HEK293 (cell line): ENCODE results near the gene ZNF543.

Source experiments
- KLF16 ChIP-seq: fragments of 450-650 bp; formaldehyde crosslinking; IDR thresholded peaks from 2 replicates; pipeline ENCODE4 v1.5.1; 2017; ENCODE audit warnings: missing biosample characterization, missing genetic modification characterization
- KLF8 ChIP-seq: fragments of 450-650 bp; formaldehyde crosslinking; IDR thresholded peaks from 2 replicates; pipeline ENCODE4 v1.5.1; 2016; ENCODE audit warnings: missing biosample characterization, missing genetic modification characterization
- ZBTB7A ChIP-seq: fragments of 450-650 bp; formaldehyde crosslinking; IDR thresholded peaks from 2 replicates; pipeline ENCODE4 v1.5.1; 2016; ENCODE audit warnings: low read depth, missing biosample characterization, missing genetic modification characterization
- ZNF140 ChIP-seq: fragments of 450-650 bp; formaldehyde crosslinking; IDR thresholded peaks from 2 replicates; pipeline ENCODE4 v1.5.1; 2016; ENCODE audit warnings: missing biosample characterization, missing genetic modification characterization
- ZNF146 ChIP-seq: fragments of 450-650 bp; formaldehyde crosslinking; IDR thresholded peaks from 2 replicates; pipeline ENCODE4 v1.5.1; 2016; ENCODE audit warnings: missing biosample characterization, missing genetic modification characterization
- ZNF19 ChIP-seq: fragments of 450-650 bp; formaldehyde crosslinking; IDR thresholded peaks from 2 replicates; pipeline ENCODE4; 2016; ENCODE audit warnings: missing biosample characterization, missing genetic modification characterization, low read depth
- ZNF24 ChIP-seq: fragments of 450-650 bp; formaldehyde crosslinking; IDR thresholded peaks from 2 replicates; pipeline ENCODE4 v1.5.1; 2016; ENCODE audit warnings: missing biosample characterization, missing genetic modification characterization
- ZNF248 ChIP-seq: fragments of 450-650 bp; formaldehyde crosslinking; IDR thresholded peaks from 2 replicates; pipeline ENCODE4 v1.5.1; 2017; ENCODE audit warnings: missing biosample characterization, missing genetic modification characterization
- ZNF266 ChIP-seq: fragments of 450-650 bp; formaldehyde crosslinking; IDR thresholded peaks from 2 replicates; pipeline ENCODE4 v1.5.1; 2016; ENCODE audit warnings: missing biosample characterization, missing genetic modification characterization, low read depth
- ZNF416 ChIP-seq: fragments of 450-650 bp; formaldehyde crosslinking; IDR thresholded peaks from 2 replicates; pipeline ENCODE4 v1.5.1; 2016; ENCODE audit warnings: missing biosample characterization, missing genetic modification characterization
- ZNF426 ChIP-seq: fragments of 450-650 bp; formaldehyde crosslinking; IDR thresholded peaks from 2 replicates; pipeline ENCODE4 v1.5.1; 2017; ENCODE audit warnings: missing biosample characterization, missing genetic modification characterization, mild to moderate bottlenecking, inconsistent platforms, moderate library complexity
- ZNF585B ChIP-seq: fragments of 450-650 bp; formaldehyde crosslinking; IDR thresholded peaks from 2 replicates; pipeline ENCODE4 v1.5.1; 2016; ENCODE audit warnings: missing biosample characterization, missing genetic modification characterization
- ZNF626 ChIP-seq: fragments of 450-650 bp; sonication (Bioruptor Pico); formaldehyde crosslinking; IDR thresholded peaks from 2 replicates; pipeline ENCODE4 v1.5.1; 2018; ENCODE audit warnings: missing biosample characterization, missing genetic modification characterization, inconsistent platforms
- ZNF677 ChIP-seq: fragments of 450-650 bp; IDR thresholded peaks from 2 replicates; pipeline ENCODE4 v1.5.0; 2018; ENCODE audit warnings: missing biosample characterization, mild to moderate bottlenecking, missing genetic modification characterization, moderate library complexity
- ZNF777 ChIP-seq: fragments of 450-650 bp; formaldehyde crosslinking; IDR thresholded peaks from 2 replicates; pipeline ENCODE4 v1.5.1; 2017; ENCODE audit warnings: missing biosample characterization, missing genetic modification characterization, borderline replicate concordance
- ZXDB ChIP-seq: fragments of 450-650 bp; formaldehyde crosslinking; IDR thresholded peaks from 2 replicates; pipeline ENCODE4 v1.5.1; 2016; ENCODE audit warnings: missing biosample characterization, missing genetic modification characterization
- TF ChIP-seq, protein P1 (sequence below): fragments of 450-650 bp; formaldehyde crosslinking; IDR thresholded peaks from 2 replicates; pipeline ENCODE4 v1.5.1; 2017; ENCODE audit warnings: missing biosample characterization, missing genetic modification characterization
- TF ChIP-seq, protein P2 (sequence below): fragments of 450-650 bp; formaldehyde crosslinking; IDR thresholded peaks from 2 replicates; pipeline ENCODE4 v1.5.1; 2016; ENCODE audit warnings: missing biosample characterization, missing genetic modification characterization
- TF ChIP-seq, protein P3 (sequence below): fragments of 450-650 bp; formaldehyde crosslinking; IDR thresholded peaks from 2 replicates; pipeline ENCODE4 v1.5.1; 2016; ENCODE audit warnings: missing biosample characterization, missing genetic modification characterization
- TF ChIP-seq, protein P4 (sequence below): fragments of 450-650 bp; formaldehyde crosslinking; IDR thresholded peaks from 2 replicates; pipeline ENCODE4 v1.5.1; 2016; ENCODE audit warnings: missing biosample characterization, missing genetic modification characterization
- TF ChIP-seq, protein P5 (sequence below): fragments of 450-650 bp; formaldehyde crosslinking; IDR thresholded peaks from 2 replicates; pipeline ENCODE4 v1.5.1; 2016; ENCODE audit warnings: missing biosample characterization, missing genetic modification characterization
- TF ChIP-seq, protein P6 (sequence below): fragments of 450-650 bp; formaldehyde crosslinking; IDR thresholded peaks from 2 replicates; pipeline ENCODE4 v1.5.1; 2016; ENCODE audit warnings: missing biosample characterization, missing genetic modification characterization
- TF ChIP-seq, protein P7 (sequence below): fragments of 450-650 bp; formaldehyde crosslinking; IDR thresholded peaks from 2 replicates; pipeline ENCODE4 v1.5.1; 2016; ENCODE audit warnings: missing biosample characterization, missing genetic modification characterization
- TF ChIP-seq, protein P8 (sequence below): fragments of 450-650 bp; formaldehyde crosslinking; IDR thresholded peaks from 2 replicates; pipeline ENCODE4 v1.5.1; 2017; ENCODE audit warnings: missing biosample characterization, missing genetic modification characterization

Gene ZNF543

DNA sequence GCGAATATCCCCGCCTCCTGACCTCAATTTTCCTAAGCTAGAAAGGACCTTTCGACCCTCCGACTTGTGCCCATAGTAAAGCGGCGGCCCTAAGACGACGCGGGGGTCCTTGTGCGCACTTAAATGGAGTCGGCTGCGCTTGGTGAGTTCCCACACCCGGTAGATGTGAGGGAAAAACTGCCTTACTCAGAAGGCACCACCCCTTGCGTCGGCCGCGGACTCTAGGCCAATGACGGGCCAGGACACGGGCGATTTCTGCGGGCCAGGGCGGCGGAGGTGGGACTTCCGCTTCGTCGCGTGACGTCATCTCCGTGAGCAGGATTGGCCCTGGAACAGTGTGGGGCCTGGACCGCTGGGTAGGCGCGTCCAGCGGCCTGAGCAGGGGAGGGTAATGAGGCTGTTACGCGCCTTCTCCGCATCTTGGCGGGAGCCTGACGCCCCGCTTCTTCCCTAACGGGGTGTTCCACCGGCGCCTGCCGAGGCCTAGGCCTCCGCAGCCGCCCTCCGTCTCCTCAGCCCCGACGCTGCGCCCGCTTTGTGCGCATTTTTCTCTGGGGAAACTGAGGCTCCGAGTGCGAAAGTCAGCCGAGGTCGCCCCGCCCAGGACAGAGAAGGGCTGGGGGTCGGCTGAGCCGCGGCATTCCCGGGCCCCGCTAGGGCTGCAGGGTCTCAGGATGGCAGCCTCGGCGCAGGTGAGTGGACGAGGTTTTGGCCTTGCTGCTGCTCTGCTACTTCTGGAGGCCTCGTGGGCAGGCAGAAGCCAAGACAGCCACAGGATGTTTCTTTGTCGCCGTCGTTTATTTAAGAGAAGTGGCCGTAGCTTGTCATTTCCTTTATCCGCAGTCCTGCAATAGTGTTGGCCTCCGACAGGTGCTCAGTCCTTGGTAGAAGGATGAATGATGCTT lies at the start of gene ZNF543 (continued):
- TF ChIP-seq, protein P1, sequence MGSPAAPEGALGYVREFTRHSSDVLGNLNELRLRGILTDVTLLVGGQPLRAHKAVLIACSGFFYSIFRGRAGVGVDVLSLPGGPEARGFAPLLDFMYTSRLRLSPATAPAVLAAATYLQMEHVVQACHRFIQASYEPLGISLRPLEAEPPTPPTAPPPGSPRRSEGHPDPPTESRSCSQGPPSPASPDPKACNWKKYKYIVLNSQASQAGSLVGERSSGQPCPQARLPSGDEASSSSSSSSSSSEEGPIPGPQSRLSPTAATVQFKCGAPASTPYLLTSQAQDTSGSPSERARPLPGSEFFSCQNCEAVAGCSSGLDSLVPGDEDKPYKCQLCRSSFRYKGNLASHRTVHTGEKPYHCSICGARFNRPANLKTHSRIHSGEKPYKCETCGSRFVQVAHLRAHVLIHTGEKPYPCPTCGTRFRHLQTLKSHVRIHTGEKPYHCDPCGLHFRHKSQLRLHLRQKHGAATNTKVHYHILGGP (tag by site-specific recombination), result no peak
- TF ChIP-seq ZNF777 (tag by site-specific recombination) (no peak), ZNF426 (no peak), ZBTB7A (tag by site-specific recombination) (no peak), ZXDB (tag by site-specific recombination) (peak; percentile 83), ZNF140 (tag by site-specific recombination) (no peak), KLF16 (tag by site-specific recombination) (no peak; the same call in 1 of the 2 replicates), KLF8 (tag by site-specific recombination) (peak; percentile 77), ZNF24 (no peak), ZNF266 (tag by site-specific recombination) (no peak), ZNF248 (tag by site-specific recombination) (no peak), ZNF677 (no peak), ZNF416 (tag by site-specific recombination) (no peak), ZNF585B (tag by site-specific recombination) (no peak), ZNF19 (tag by site-specific recombination) (no peak), ZNF626 (tag by site-specific recombination) (no peak), ZNF146 (tag by site-specific recombination) (no peak)
- TF ChIP-seq, protein P2, sequence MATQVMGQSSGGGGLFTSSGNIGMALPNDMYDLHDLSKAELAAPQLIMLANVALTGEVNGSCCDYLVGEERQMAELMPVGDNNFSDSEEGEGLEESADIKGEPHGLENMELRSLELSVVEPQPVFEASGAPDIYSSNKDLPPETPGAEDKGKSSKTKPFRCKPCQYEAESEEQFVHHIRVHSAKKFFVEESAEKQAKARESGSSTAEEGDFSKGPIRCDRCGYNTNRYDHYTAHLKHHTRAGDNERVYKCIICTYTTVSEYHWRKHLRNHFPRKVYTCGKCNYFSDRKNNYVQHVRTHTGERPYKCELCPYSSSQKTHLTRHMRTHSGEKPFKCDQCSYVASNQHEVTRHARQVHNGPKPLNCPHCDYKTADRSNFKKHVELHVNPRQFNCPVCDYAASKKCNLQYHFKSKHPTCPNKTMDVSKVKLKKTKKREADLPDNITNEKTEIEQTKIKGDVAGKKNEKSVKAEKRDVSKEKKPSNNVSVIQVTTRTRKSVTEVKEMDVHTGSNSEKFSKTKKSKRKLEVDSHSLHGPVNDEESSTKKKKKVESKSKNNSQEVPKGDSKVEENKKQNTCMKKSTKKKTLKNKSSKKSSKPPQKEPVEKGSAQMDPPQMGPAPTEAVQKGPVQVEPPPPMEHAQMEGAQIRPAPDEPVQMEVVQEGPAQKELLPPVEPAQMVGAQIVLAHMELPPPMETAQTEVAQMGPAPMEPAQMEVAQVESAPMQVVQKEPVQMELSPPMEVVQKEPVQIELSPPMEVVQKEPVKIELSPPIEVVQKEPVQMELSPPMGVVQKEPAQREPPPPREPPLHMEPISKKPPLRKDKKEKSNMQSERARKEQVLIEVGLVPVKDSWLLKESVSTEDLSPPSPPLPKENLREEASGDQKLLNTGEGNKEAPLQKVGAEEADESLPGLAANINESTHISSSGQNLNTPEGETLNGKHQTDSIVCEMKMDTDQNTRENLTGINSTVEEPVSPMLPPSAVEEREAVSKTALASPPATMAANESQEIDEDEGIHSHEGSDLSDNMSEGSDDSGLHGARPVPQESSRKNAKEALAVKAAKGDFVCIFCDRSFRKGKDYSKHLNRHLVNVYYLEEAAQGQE (tag by site-specific recombination), result no peak
- TF ChIP-seq, protein P3, sequence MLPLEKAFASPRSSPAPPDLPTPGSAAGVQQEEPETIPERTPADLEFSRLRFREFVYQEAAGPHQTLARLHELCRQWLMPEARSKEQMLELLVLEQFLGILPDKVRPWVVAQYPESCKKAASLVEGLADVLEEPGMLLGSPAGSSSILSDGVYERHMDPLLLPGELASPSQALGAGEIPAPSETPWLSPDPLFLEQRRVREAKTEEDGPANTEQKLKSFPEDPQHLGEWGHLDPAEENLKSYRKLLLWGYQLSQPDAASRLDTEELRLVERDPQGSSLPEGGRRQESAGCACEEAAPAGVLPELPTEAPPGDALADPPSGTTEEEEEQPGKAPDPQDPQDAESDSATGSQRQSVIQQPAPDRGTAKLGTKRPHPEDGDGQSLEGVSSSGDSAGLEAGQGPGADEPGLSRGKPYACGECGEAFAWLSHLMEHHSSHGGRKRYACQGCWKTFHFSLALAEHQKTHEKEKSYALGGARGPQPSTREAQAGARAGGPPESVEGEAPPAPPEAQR (tag by site-specific recombination), result no peak
- TF ChIP-seq, protein P4, sequence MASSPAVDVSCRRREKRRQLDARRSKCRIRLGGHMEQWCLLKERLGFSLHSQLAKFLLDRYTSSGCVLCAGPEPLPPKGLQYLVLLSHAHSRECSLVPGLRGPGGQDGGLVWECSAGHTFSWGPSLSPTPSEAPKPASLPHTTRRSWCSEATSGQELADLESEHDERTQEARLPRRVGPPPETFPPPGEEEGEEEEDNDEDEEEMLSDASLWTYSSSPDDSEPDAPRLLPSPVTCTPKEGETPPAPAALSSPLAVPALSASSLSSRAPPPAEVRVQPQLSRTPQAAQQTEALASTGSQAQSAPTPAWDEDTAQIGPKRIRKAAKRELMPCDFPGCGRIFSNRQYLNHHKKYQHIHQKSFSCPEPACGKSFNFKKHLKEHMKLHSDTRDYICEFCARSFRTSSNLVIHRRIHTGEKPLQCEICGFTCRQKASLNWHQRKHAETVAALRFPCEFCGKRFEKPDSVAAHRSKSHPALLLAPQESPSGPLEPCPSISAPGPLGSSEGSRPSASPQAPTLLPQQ, result peak; percentile 68
- TF ChIP-seq, protein P5, sequence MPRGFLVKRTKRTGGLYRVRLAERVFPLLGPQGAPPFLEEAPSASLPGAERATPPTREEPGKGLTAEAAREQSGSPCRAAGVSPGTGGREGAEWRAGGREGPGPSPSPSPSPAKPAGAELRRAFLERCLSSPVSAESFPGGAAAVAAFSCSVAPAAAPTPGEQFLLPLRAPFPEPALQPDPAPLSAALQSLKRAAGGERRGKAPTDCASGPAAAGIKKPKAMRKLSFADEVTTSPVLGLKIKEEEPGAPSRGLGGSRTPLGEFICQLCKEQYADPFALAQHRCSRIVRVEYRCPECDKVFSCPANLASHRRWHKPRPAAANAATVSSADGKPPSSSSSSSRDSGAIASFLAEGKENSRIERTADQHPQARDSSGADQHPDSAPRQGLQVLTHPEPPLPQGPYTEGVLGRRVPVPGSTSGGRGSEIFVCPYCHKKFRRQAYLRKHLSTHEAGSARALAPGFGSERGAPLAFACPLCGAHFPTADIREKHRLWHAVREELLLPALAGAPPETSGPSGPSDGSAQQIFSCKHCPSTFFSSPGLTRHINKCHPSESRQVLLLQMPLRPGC (tag by site-specific recombination), result no peak
- TF ChIP-seq, protein P6, sequence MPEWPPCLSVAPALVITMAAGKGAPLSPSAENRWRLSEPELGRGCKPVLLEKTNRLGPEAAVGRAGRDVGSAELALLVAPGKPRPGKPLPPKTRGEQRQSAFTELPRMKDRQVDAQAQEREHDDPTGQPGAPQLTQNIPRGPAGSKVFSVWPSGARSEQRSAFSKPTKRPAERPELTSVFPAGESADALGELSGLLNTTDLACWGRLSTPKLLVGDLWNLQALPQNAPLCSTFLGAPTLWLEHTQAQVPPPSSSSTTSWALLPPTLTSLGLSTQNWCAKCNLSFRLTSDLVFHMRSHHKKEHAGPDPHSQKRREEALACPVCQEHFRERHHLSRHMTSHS (tag by site-specific recombination), result no peak
- TF ChIP-seq, protein P7, sequence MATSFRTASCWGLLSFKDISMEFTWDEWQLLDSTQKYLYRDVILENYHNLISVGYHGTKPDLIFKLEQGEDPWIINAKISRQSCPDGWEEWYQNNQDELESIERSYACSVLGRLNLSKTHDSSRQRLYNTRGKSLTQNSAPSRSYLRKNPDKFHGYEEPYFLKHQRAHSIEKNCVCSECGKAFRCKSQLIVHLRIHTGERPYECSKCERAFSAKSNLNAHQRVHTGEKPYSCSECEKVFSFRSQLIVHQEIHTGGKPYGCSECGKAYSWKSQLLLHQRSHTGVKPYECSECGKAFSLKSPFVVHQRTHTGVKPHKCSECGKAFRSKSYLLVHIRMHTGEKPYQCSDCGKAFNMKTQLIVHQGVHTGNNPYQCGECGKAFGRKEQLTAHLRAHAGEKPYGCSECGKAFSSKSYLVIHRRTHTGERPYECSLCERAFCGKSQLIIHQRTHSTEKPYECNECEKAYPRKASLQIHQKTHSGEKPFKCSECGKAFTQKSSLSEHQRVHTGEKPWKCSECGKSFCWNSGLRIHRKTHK (tag by site-specific recombination), result no peak
- TF ChIP-seq, protein P8, sequence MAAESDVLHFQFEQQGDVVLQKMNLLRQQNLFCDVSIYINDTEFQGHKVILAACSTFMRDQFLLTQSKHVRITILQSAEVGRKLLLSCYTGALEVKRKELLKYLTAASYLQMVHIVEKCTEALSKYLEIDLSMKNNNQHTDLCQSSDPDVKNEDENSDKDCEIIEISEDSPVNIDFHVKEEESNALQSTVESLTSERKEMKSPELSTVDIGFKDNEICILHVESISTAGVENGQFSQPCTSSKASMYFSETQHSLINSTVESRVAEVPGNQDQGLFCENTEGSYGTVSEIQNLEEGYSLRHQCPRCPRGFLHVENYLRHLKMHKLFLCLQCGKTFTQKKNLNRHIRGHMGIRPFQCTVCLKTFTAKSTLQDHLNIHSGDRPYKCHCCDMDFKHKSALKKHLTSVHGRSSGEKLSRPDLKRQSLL (tag by site-specific recombination), result no peak
